ENCODE results near the gene CEP126. TPM values are rescaled to one million over a fixed set of nuclear protein-coding genes. Genes with fewer than 3 reads are reported as not detected.

The CEP126 gene
- total RNA-seq, 1 experiment from 2014 or later: 4.3 TPM

GRCh38 chr11:102001657-102002338, 87.0 kb downstream of the CEP126 start:
- Mint-ChIP-seq H3K36me3 (ENCODE audit: insufficient read depth, unreplicated experiment) (peaks cover 7% of the 10 kb centered on the region), H3K4me1 (ENCODE audit: insufficient read depth, unreplicated experiment) (peaks cover 7% of the 10 kb centered on the region), H3K27ac (ENCODE audit: low read depth, unreplicated experiment) (no peak overlapping the region), H3K9me3 (ENCODE audit: unreplicated experiment) (no peaks in the 10 kb centered on the region), H3K4me3 (ENCODE audit: unreplicated experiment) (no peak overlapping the region), H3K27me3 (ENCODE audit: insufficient read depth, unreplicated experiment) (no peaks in the 10 kb centered on the region)
- BruUV-seq (replicated peaks): no TSS peak
- DNase-seq (ENCODE audit: unreplicated experiment): no peak
- no peak for TF ChIP-seq CTCF (IDR thresholded peaks at IDR 0.05; ENCODE audit: unreplicated experiment)
- ChIA-PET CTCF (interaction anchor here (0.6 to 2.1 kb wide), 3 partner anchors 9 to 150 kb away, joined by 3 to 17 read pairs (median 3); no protein-coding TSS in a partner anchor), POLR2A (no interaction called here)
- intact Hi-C loops (cut with micrococcal nuclease): no loop called here

GRCh38 chr11:102004220-102004619, 89.4 kb downstream of the CEP126 start:
- no peak for TF ChIP-seq CTCF (IDR thresholded peaks at IDR 0.05; ENCODE audit: unreplicated experiment)
- no peaks in the 10 kb centered on the region for H3K36me3 Mint-ChIP-seq (ENCODE audit: insufficient read depth, unreplicated experiment)

GRCh38 chr11:102005306-102005705, 90.5 kb downstream of the CEP126 start:
- BruUV-seq (replicated peaks): no TSS peak
- intact Hi-C loops (cut with micrococcal nuclease): loop anchor here (5.0 kb wide), 1 partner anchor 548 kb away; no protein-coding TSS in a partner anchor
- no peak for DNase-seq (ENCODE audit: unreplicated experiment)
- TF ChIP-seq CTCF (IDR thresholded peaks at IDR 0.05; ENCODE audit: unreplicated experiment): no peak
- CTCF ChIA-PET: interaction anchor here (0.8 to 11.7 kb wide), 10 partner anchors 10 to 549 kb away, joined by 3 to 372 read pairs (median 14); no protein-coding TSS in a partner anchor
- H3K9me3 Mint-ChIP-seq (ENCODE audit: unreplicated experiment): no peaks in the 10 kb centered on the region
- H3K27ac Mint-ChIP-seq (ENCODE audit: low read depth, unreplicated experiment): no peak overlapping the region
- H3K36me3 Mint-ChIP-seq (ENCODE audit: insufficient read depth, unreplicated experiment): no peaks in the 10 kb centered on the region
- POLR2A ChIA-PET: interaction anchor here (0.6 to 3.6 kb wide), 3 partner anchors 21 to 143 kb away, joined by 3 to 35 read pairs (median 3); no protein-coding TSS in a partner anchor
- peaks cover 24% of the 10 kb centered on the region for H3K4me1 Mint-ChIP-seq (ENCODE audit: insufficient read depth, unreplicated experiment)
- H3K27me3 Mint-ChIP-seq (ENCODE audit: insufficient read depth, unreplicated experiment): no peaks in the 10 kb centered on the region
- no peak overlapping the region for H3K4me3 Mint-ChIP-seq (ENCODE audit: unreplicated experiment)

More at GRCh38 chr11:102004220-102004619, 89.4 kb downstream of the CEP126 start:
- ChIA-PET POLR2A (no interaction called here), CTCF (interaction anchor here (0.6 to 11.7 kb wide), 3 partner anchors 42 to 143 kb away, joined by 3 to 372 read pairs (median 17); no protein-coding TSS in a partner anchor)
- Mint-ChIP-seq H3K9me3 (ENCODE audit: unreplicated experiment) (no peaks in the 10 kb centered on the region), H3K27ac (ENCODE audit: low read depth, unreplicated experiment) (no peak overlapping the region), H3K4me1 (ENCODE audit: insufficient read depth, unreplicated experiment) (peaks cover 17% of the 10 kb centered on the region), H3K27me3 (ENCODE audit: insufficient read depth, unreplicated experiment) (no peaks in the 10 kb centered on the region), H3K4me3 (ENCODE audit: unreplicated experiment) (no peak overlapping the region)
- intact Hi-C loops (cut with micrococcal nuclease): no loop called here
- DNase-seq (ENCODE audit: unreplicated experiment): peak; percentile 1
- no TSS peak for BruUV-seq (replicated peaks)

- ChIA-PET CTCF (interaction anchor here (0.6 to 11.7 kb wide), 27 partner anchors 10 to 551 kb away, joined by 3 to 372 read pairs (median 5); partner anchors contain the start of genes ANGPTL5 and CEP126), POLR2A (interaction anchor here (0.6 to 3.6 kb wide), 12 partner anchors 10 to 1223 kb away, joined by 3 to 35 read pairs (median 4); partner anchors contain the start of gene CEP126)
- Mint-ChIP-seq H3K27me3 (ENCODE audit: insufficient read depth, unreplicated experiment) (no peaks in the 10 kb centered on the region), H3K4me3 (ENCODE audit: unreplicated experiment) (no peak overlapping the region), H3K4me1 (ENCODE audit: insufficient read depth, unreplicated experiment) (peaks cover 31% of the 10 kb centered on the region), H3K27ac (ENCODE audit: low read depth, unreplicated experiment) (peak overlapping the region; percentile 90), H3K36me3 (ENCODE audit: insufficient read depth, unreplicated experiment) (no peaks in the 10 kb centered on the region), H3K9me3 (ENCODE audit: unreplicated experiment) (no peaks in the 10 kb centered on the region)
- intact Hi-C loops (cut with micrococcal nuclease): loop anchor here (1.0 to 5.0 kb wide), 4 partner anchors 92 to 550 kb away; partner anchors contain the start of gene CEP126
- peak; percentile 25 for DNase-seq (ENCODE audit: unreplicated experiment)
- no peak for TF ChIP-seq CTCF (IDR thresholded peaks at IDR 0.05; ENCODE audit: unreplicated experiment)
- TSS peak; percentile 93 for BruUV-seq (replicated peaks)
These were observed 92.2 kb downstream of the CEP126 start for GRCh38 chr11:102006835-102007566.

All from MCF 10A (cell line).